ENCODE measurements around the gene ZNF48.

Gene ZNF48

GRCh38 chr16:30395155-30395991 is at the start of gene ZNF48:
ZNF48 (plus strand) TSS chr16:30395420; CDS start chr16:30395795, 375 bp downstream.
- peak; percentile 10 for TF ChIP-seq CTCF (IDR thresholded peaks at IDR 0.05; ENCODE audit: control insufficient read depth, insufficient read depth, low read depth, low read length, missing control alignments)
- H3K4me3 ChIP-seq (ENCODE audit: control insufficient read depth, low read depth, low read length) = peak within 1 kb of the TSS; percentile 64
- no peak for DNase-seq (ENCODE audit: low read depth)

- H3K4me3 ChIP-seq (ENCODE audit: control insufficient read depth, low read depth, low read length) = no peak overlapping the region
- no peak for DNase-seq (ENCODE audit: low read depth)
- TF ChIP-seq CTCF (IDR thresholded peaks at IDR 0.05; ENCODE audit: control insufficient read depth, insufficient read depth, low read depth, low read length, missing control alignments) = no peak
These were observed 48.9 kb upstream of the ZNF48 start for GRCh38 chr16:30346286-30346685.

GRCh38 chr16:30348113-30348512 is 47.1 kb upstream of the ZNF48 start:
- H3K4me3 ChIP-seq (ENCODE audit: control insufficient read depth, low read depth, low read length) = no peak overlapping the region
- no peak for TF ChIP-seq CTCF (IDR thresholded peaks at IDR 0.05; ENCODE audit: control insufficient read depth, insufficient read depth, low read depth, low read length, missing control alignments)
- DNase-seq (ENCODE audit: low read depth) = no peak

- no peak overlapping the region for H3K4me3 ChIP-seq (ENCODE audit: control insufficient read depth, low read depth, low read length)
- TF ChIP-seq CTCF (IDR thresholded peaks at IDR 0.05; ENCODE audit: control insufficient read depth, insufficient read depth, low read depth, low read length, missing control alignments) = no peak
- DNase-seq (ENCODE audit: low read depth) = no peak
These were observed 46.3 kb upstream of the ZNF48 start for GRCh38 chr16:30348929-30349328.

- TF ChIP-seq CTCF (IDR thresholded peaks at IDR 0.05; ENCODE audit: control insufficient read depth, insufficient read depth, low read depth, low read length, missing control alignments) = no peak
- no peak overlapping the region for H3K4me3 ChIP-seq (ENCODE audit: control insufficient read depth, low read depth, low read length)
- DNase-seq (ENCODE audit: low read depth) = no peak
These were observed 45.5 kb upstream of the ZNF48 start for GRCh38 chr16:30349675-30350074.

GRCh38 chr16:30350134-30350871 is 44.9 kb upstream of the ZNF48 start:
- H3K4me3 ChIP-seq (ENCODE audit: control insufficient read depth, low read depth, low read length) = no peak overlapping the region
- DNase-seq (ENCODE audit: low read depth) = no peak
- TF ChIP-seq CTCF (IDR thresholded peaks at IDR 0.05; ENCODE audit: control insufficient read depth, insufficient read depth, low read depth, low read length, missing control alignments) = no peak
